Natural killer cell treated with Interleukin-12 subunit alpha and Interleukin-12 subunit beta and Interleukin-15 and Interleukin-18, amount 100 ng/mL, for 72 hours (primary cell): Measurements from ENCODE around the gene HOXC6. TPM values are rescaled to one million over a fixed set of nuclear protein-coding genes. Genes with fewer than 3 reads are reported as not detected.

Experiments
- total RNA-seq, 2 donors: library from RNA; stranded (reverse); gene quantifications; one replicate each; pipeline ENCODE4 v1.2.3, GENCODE V29; 2022

Gene HOXC6
- total RNA-seq, 2 donors from 2014 or later, result not detected

Other genes starting within 250 kb of the HOXC6 start
- gene HOXC13, start 89.6 kb upstream of the HOXC6 start, total RNA-seq, result not detected
- gene HOXC12, start 73.5 kb upstream of the HOXC6 start, total RNA-seq, result not detected
- gene HOXC11, start 55.3 kb upstream of the HOXC6 start, total RNA-seq, result not detected
- gene HOTAIR, start 53.5 kb upstream of the HOXC6 start, total RNA-seq, result not detected
- gene HOXC10, start 43.3 kb upstream of the HOXC6 start, total RNA-seq, result not detected
- not detected for gene HOXC9, start 28.3 kb upstream of the HOXC6 start, total RNA-seq
- not detected for gene HOXC8, start 19.5 kb upstream of the HOXC6 start, total RNA-seq
- gene HOXC5, start 4.6 kb downstream of the HOXC6 start, total RNA-seq, result not detected
- 1 to 10 TPM; 1.3 to 2.3 TPM for gene HOXC4, start 25.4 kb downstream of the HOXC6 start, total RNA-seq
- gene SMUG1, start 160.5 kb downstream of the HOXC6 start, total RNA-seq, result 10 to 100 TPM; 25.2 to 25.3 TPM